Osteoblast (primary cell): ENCODE results near the gene DLG4. TPM values are rescaled to one million over a fixed set of nuclear protein-coding genes. Genes with fewer than 3 reads are reported as not detected.

ENCODE experiments used
- DNase-seq: peaks from one replicate; pipeline ENCODE4 v3.0.0; 2011; ENCODE audit warnings: low spot score, mixed read lengths; ENCODE audit not compliant: insufficient read length; ENCODE audit errors: missing footprints
- H2AFZ ChIP-seq: 2 replicates; pipeline ENCODE4 v1.6.0; 2011; ENCODE audit warnings: mild to moderate bottlenecking, low read length
- H3K27ac ChIP-seq: 2 replicates; pipeline ENCODE4 v1.5.1; 2011; ENCODE audit warnings: mild to moderate bottlenecking, low read depth, low read length, moderate library complexity
- H3K27me3 ChIP-seq: 2 replicates; pipeline ENCODE4 v1.6.0; 2012; ENCODE audit warnings: mild to moderate bottlenecking, control low read depth, inconsistent platforms, low read length, moderate library complexity; ENCODE audit not compliant: insufficient read depth
- H3K36me3 ChIP-seq: 2 replicates; pipeline ENCODE4 v1.5.1; 2011; ENCODE audit warnings: mild to moderate bottlenecking, low read length, control low read depth, moderate library complexity; ENCODE audit not compliant: insufficient read depth
- H3K4me1 ChIP-seq: 2 replicates; pipeline ENCODE4 v1.5.1; 2011; ENCODE audit warnings: mild to moderate bottlenecking, low read length, control low read depth, moderate library complexity; ENCODE audit not compliant: insufficient read depth
- H3K4me2 ChIP-seq: 2 replicates; pipeline ENCODE4 v1.6.0; 2011; ENCODE audit warnings: mild to moderate bottlenecking, low read length; ENCODE audit not compliant: insufficient read depth
- H3K4me3 ChIP-seq: fragments of 200-600 bp; sonication (generic); 3 replicates; pipeline ENCODE4 v1.5.1; 2012; ENCODE audit warnings: mild to moderate bottlenecking, low read length, inconsistent platforms; ENCODE audit not compliant: insufficient read depth
- H3K79me2 ChIP-seq: 2 replicates; pipeline ENCODE4 v1.6.0; 2012; ENCODE audit warnings: mild to moderate bottlenecking, low read length, control low read depth, inconsistent platforms; ENCODE audit not compliant: insufficient read depth
- H3K9me3 ChIP-seq: 2 replicates; pipeline ENCODE4 v1.5.1; 2011; ENCODE audit warnings: low read depth, low read length, control low read depth
- H4K20me1 ChIP-seq: 2 replicates; pipeline ENCODE4 v1.6.0; 2012; ENCODE audit warnings: mild to moderate bottlenecking, low read length, control low read depth; ENCODE audit not compliant: insufficient read depth
- CTCF ChIP-seq: IDR thresholded peaks from 2 replicates; pipeline ENCODE4 v1.5.1; 2011; ENCODE audit warnings: mild to moderate bottlenecking, low read depth, low read length, moderate library complexity; ENCODE audit errors: extremely low read depth
- total RNA-seq: library from RNA; depleted of rRNA; stranded (reverse); fragments of >200 nt; gene quantifications from 2 replicates; pipeline ENCODE4 v1.2.3, GENCODE V29; 2012

Gene DLG4
- total RNA-seq, 1 donor, result 10.1 TPM

- Histone ChIP-seq H3K9me3 (no peaks in the 10 kb centered on the region), H4K20me1 (peaks cover 31% of the 10 kb centered on the region), H3K4me1 (peaks cover 3% of the 10 kb centered on the region), H3K36me3 (peaks cover 52% of the 10 kb centered on the region), H3K79me2 (peaks cover 59% of the 10 kb centered on the region), H3K4me3 (no peak overlapping the region), H2AFZ (no peak overlapping the region), H3K27ac (no peak overlapping the region), H3K4me2 (no peak overlapping the region), H3K27me3 (no peaks in the 10 kb centered on the region)
- no peak for DNase-seq
- no peak for TF ChIP-seq CTCF
These were observed 9.3 kb upstream of the DLG4 start for GRCh38 chr17:7228920-7229319.

- Histone ChIP-seq H3K79me2 (peaks cover 50% of the 10 kb centered on the region), H3K9me3 (no peaks in the 10 kb centered on the region), H3K4me3 (no peak overlapping the region), H3K36me3 (peaks cover 71% of the 10 kb centered on the region), H3K4me1 (no peaks in the 10 kb centered on the region), H3K4me2 (no peak overlapping the region), H4K20me1 (peaks cover 43% of the 10 kb centered on the region), H3K27ac (no peak overlapping the region), H3K27me3 (no peaks in the 10 kb centered on the region), H2AFZ (no peak overlapping the region)
- no peak for DNase-seq
- no peak for TF ChIP-seq CTCF
These were observed 7.4 kb upstream of the DLG4 start for GRCh38 chr17:7226721-7227710.

GRCh38 chr17:7225711-7226331, 6.2 kb upstream of the DLG4 start:
- Histone ChIP-seq H3K27me3 (no peaks in the 10 kb centered on the region), H3K9me3 (no peaks in the 10 kb centered on the region), H3K4me2 (no peak overlapping the region), H3K79me2 (peaks cover 50% of the 10 kb centered on the region), H3K36me3 (peaks cover 83% of the 10 kb centered on the region), H2AFZ (no peak overlapping the region), H3K4me1 (peaks cover 10% of the 10 kb centered on the region), H3K27ac (no peak overlapping the region), H4K20me1 (peaks cover 46% of the 10 kb centered on the region), H3K4me3 (no peak overlapping the region)
- no peak for TF ChIP-seq CTCF
- no peak for DNase-seq

GRCh38 chr17:7224661-7225111, 5.0 kb upstream of the DLG4 start:
- H2AFZ ChIP-seq, result no peak overlapping the region
- peaks cover 48% of the 10 kb centered on the region for H4K20me1 ChIP-seq
- no peaks in the 10 kb centered on the region for H3K9me3 ChIP-seq
- H3K4me1 ChIP-seq, result peaks cover 15% of the 10 kb centered on the region
- peaks cover 78% of the 10 kb centered on the region for H3K36me3 ChIP-seq
- TF ChIP-seq CTCF, result no peak
- H3K27ac ChIP-seq, result no peak overlapping the region
- H3K4me3 ChIP-seq, result no peak overlapping the region
- peaks cover 50% of the 10 kb centered on the region for H3K79me2 ChIP-seq
- no peak overlapping the region for H3K4me2 ChIP-seq
- DNase-seq, result no peak
- no peaks in the 10 kb centered on the region for H3K27me3 ChIP-seq
